HCT116 (cell line): ENCODE measurements around the gene STAC. TPM values are rescaled to one million over a fixed set of nuclear protein-coding genes. Genes with fewer than 3 reads are reported as not detected.
A peak's percentile ranks its signal among the peaks of the same experiment; 100 is the strongest.

ENCODE experiments used
- ATAC-seq: fragments of 200-7000 bp; cut with Tn5 transposase; 2 replicates; pipeline ENCODE4 v1.9.1; 2020; ENCODE audit warnings: mild to moderate bottlenecking, moderate library complexity
- BruUV-seq: library from RNA; stranded (reverse); fragments of 400-500 nt; replicated peaks from 2 replicates; lab custom pipeline; 2021; lab: Mats Ljungman, UMichigan
- CTCF ChIA-PET: fragments of 300-600 bp; sonication (Branson Sonifier 250); formaldehyde crosslinking; loops from one replicate; lab custom pipeline; 2021; ENCODE audit warnings: antibody characterized with exemption; lab: Charles Lee
- POLR2A ChIA-PET: fragments of 300-600, 350-600 bp; sonication (Branson Sonifier 250); formaldehyde crosslinking; loops from one replicate; lab custom pipeline; 2021; ENCODE audit warnings: antibody characterized with exemption; lab: Charles Lee
- RAD21 ChIA-PET, 2 experiments: fragments of 300-600 bp; sonication (Branson Sonifier 250); formaldehyde crosslinking; loops; one replicate each; lab custom pipeline; 2023; ENCODE audit warnings: low total read pairs in 2 of 2; ENCODE audit not compliant: uncharacterized antibody in 2 of 2, unreplicated experiment in 2 of 2, low non-redundant PET in 1 of 2; lab: Charles Lee
- DNase-seq: peaks from one replicate; pipeline ENCODE4 v3.0.0-alpha.2; 2010; ENCODE audit warnings: low read depth, low spot score
- H2AFZ ChIP-seq: fragments of 200-600 bp; shearing (Covaris generic), sonication (generic); 2 replicates; pipeline ENCODE4 v1.6.1; 2017; ENCODE audit warnings: low read depth, mixed run types, mixed read lengths, antibody characterized with exemption, low read length; ENCODE audit not compliant: poor library complexity, severe bottlenecking
- H3K27ac ChIP-seq: 2 replicates; pipeline ENCODE4 v1.5.1; 2012; ENCODE audit warnings: low read depth, low read length
- H3K27me3 ChIP-seq: fragments of 200-600 bp; sonication (generic); 2 replicates; pipeline ENCODE4 v1.6.1; 2016; ENCODE audit warnings: mixed run types, low read length, mixed read lengths; ENCODE audit not compliant: insufficient read depth
- H3K36me3 ChIP-seq, 2 experiments: fragments of 200-500 bp in 1 of 2; fragments of 200-600 bp in 1 of 2; sonication (Bioruptor generic) in 1 of 2; sonication (generic) in 1 of 2; 2 replicates each; pipeline versions ENCODE4 v1.5.1 to v1.6.1; 2014 to 2016; ENCODE audit warnings: low read length in 2 of 2, inconsistent platforms in 1 of 2, mixed read lengths in 1 of 2, mixed run types in 1 of 2; ENCODE audit not compliant: insufficient read depth in 2 of 2, control insufficient read depth in 1 of 2
- H3K4me1 ChIP-seq, 2 experiments: fragments of 200-600 bp in 1 of 2; sonication (generic) in 1 of 2; 2 replicates each; pipeline versions ENCODE4 v1.5.1 to v1.6.1; 2012 to 2017; ENCODE audit warnings: low read length in 2 of 2, inconsistent platforms in 1 of 2, mild to moderate bottlenecking in 1 of 2, mixed read lengths in 1 of 2, mixed run types in 1 of 2, moderate library complexity in 1 of 2; ENCODE audit not compliant: insufficient read depth in 2 of 2, control insufficient read depth in 1 of 2
- H3K4me2 ChIP-seq: fragments of 200-600 bp; sonication (generic); 2 replicates; pipeline ENCODE4 v1.6.1; 2017; ENCODE audit warnings: mixed run types, low read length, mixed read lengths
- H3K4me3 ChIP-seq, 2 experiments: fragments of 200-600 bp in 1 of 2; sonication (generic) in 1 of 2; replicated peaks in 1 of 2; 2 replicates each; pipeline ENCODE4 v1.5.1; 2011 to 2016; ENCODE audit warnings: low read length in 2 of 2, control low read depth in 1 of 2, low read depth in 1 of 2, mild to moderate bottlenecking in 1 of 2, mixed read lengths in 1 of 2, mixed run types in 1 of 2
- H3K79me2 ChIP-seq: fragments of 200-600 bp; sonication (generic); 2 replicates; pipeline ENCODE4 v1.6.1; 2017; ENCODE audit warnings: mild to moderate bottlenecking, mixed run types, low read length, moderate library complexity, mixed read lengths; ENCODE audit not compliant: insufficient read depth
- H3K9ac ChIP-seq: fragments of 200-600 bp; sonication (generic); 2 replicates; pipeline ENCODE4 v1.6.1; 2016; ENCODE audit warnings: low read length, mixed read lengths
- H3K9me2 ChIP-seq: fragments of 200-600 bp; sonication (generic), shearing (Covaris generic); 2 replicates; pipeline ENCODE4 v1.6.1; 2017; ENCODE audit warnings: mixed run types, mild to moderate bottlenecking, moderate library complexity; ENCODE audit not compliant: insufficient read depth
- H3K9me3 ChIP-seq, 2 experiments: fragments of 200-500 bp in 1 of 2; fragments of 200-600 bp in 1 of 2; sonication (Bioruptor generic) in 1 of 2; sonication (generic) in 1 of 2; 2 replicates each; pipeline ENCODE4 v1.6.1; 2014 to 2017; ENCODE audit warnings: low read length in 2 of 2, mixed read lengths in 2 of 2, inconsistent platforms in 1 of 2, low read depth in 1 of 2, mild to moderate bottlenecking in 1 of 2, mixed run types in 1 of 2, moderate library complexity in 1 of 2; ENCODE audit not compliant: control insufficient read depth in 1 of 2, insufficient read depth in 1 of 2
- H4K20me1 ChIP-seq: fragments of 200-600 bp; sonication (generic), shearing (Covaris generic); 2 replicates; pipeline ENCODE4 v1.6.1; 2017; ENCODE audit warnings: mixed run types, mild to moderate bottlenecking, moderate library complexity; ENCODE audit not compliant: insufficient read depth
- ATF3 ChIP-seq: IDR thresholded peaks from 2 replicates; pipeline ENCODE4 v1.6.1; 2012
- CBX3 ChIP-seq: IDR thresholded peaks from 2 replicates; pipeline ENCODE4 v1.6.1; 2012; ENCODE audit warnings: low read depth
- CEBPB ChIP-seq: IDR thresholded peaks from 2 replicates; pipeline ENCODE4 v1.6.1; 2012; ENCODE audit warnings: low read depth
- CTCF ChIP-seq, 3 experiments: fragments of 200-600 bp in 1 of 3; sonication (generic) in 1 of 3; IDR thresholded peaks in 2 of 3; conservative IDR thresholded peaks in 1 of 3; 2 replicates each; pipeline ENCODE4 v1.5.1; 2012 to 2017; ENCODE audit warnings: low read depth in 2 of 3, low read length in 2 of 3, antibody characterized with exemption in 1 of 3, borderline replicate concordance in 1 of 3, control low read depth in 1 of 3, mild to moderate bottlenecking in 1 of 3, mixed read lengths in 1 of 3, mixed run types in 1 of 3, moderate library complexity in 1 of 3; ENCODE audit not compliant: insufficient read depth in 1 of 3
- EZH2 ChIP-seq: fragments of 200-600 bp; sonication (generic); IDR thresholded peaks from 2 replicates; pipeline ENCODE4 v1.6.1; 2017; ENCODE audit warnings: antibody characterized with exemption, mixed run types
- FOSL1 ChIP-seq: IDR thresholded peaks from 2 replicates; pipeline ENCODE4 v1.6.1; 2012; ENCODE audit warnings: low read depth
- JUND ChIP-seq: IDR thresholded peaks from 2 replicates; pipeline ENCODE4 v1.6.1; 2012
- MAX ChIP-seq: IDR thresholded peaks from 2 replicates; pipeline ENCODE4 v1.6.1; 2012
- POLR2A ChIP-seq: IDR thresholded peaks from 2 replicates; pipeline ENCODE4 v1.7.0; 2011; ENCODE audit warnings: borderline replicate concordance; ENCODE audit not compliant: insufficient read depth, insufficient read length; ENCODE audit errors: extremely low read depth
- POLR2AphosphoS5 ChIP-seq: IDR thresholded peaks from 2 replicates; pipeline ENCODE4 v1.6.1; 2011; ENCODE audit warnings: mild to moderate bottlenecking, low read depth, low read length, moderate library complexity
- RAD21 ChIP-seq: IDR thresholded peaks from 2 replicates; pipeline ENCODE4 v1.6.1; 2012; ENCODE audit warnings: low read depth, mild to moderate bottlenecking
- SIN3A ChIP-seq: IDR thresholded peaks from 2 replicates; pipeline ENCODE4 v1.6.1; 2012; ENCODE audit warnings: low read depth
- SRF ChIP-seq: IDR thresholded peaks from 2 replicates; pipeline ENCODE4 v1.6.1; 2012; ENCODE audit warnings: low read depth
- YY1 ChIP-seq: IDR thresholded peaks from 2 replicates; pipeline ENCODE4 v1.6.1; 2011; ENCODE audit warnings: low read length, low read depth, moderate library complexity, mild to moderate bottlenecking; ENCODE audit not compliant: insufficient replicate concordance; ENCODE audit errors: extremely low read depth
- ZFX ChIP-seq: fragments of 450-650 bp; IDR thresholded peaks from 2 replicates; pipeline ENCODE4 v1.6.1; 2017
- intact Hi-C: fragments of 100-400 bp; cut with micrococcal nuclease; formaldehyde crosslinking; loops from 2 replicates; pipeline ENCODE4 v1.10.0; 2022
- total RNA-seq: library from RNA; stranded (reverse); gene quantifications from one replicate; pipeline ENCODE4 v1.2.1, GENCODE V29; 2021; ENCODE audit not compliant: unreplicated experiment
- TF ChIP-seq, protein P1 (sequence below): IDR thresholded peaks from 2 replicates; pipeline ENCODE4 v1.6.1; 2011; ENCODE audit warnings: mild to moderate bottlenecking, low read length, moderate library complexity; ENCODE audit not compliant: insufficient replicate concordance; ENCODE audit errors: extremely low read depth

Gene STAC
- total RNA-seq, 1 experiment from 2014 or later = not detected

DNA sequence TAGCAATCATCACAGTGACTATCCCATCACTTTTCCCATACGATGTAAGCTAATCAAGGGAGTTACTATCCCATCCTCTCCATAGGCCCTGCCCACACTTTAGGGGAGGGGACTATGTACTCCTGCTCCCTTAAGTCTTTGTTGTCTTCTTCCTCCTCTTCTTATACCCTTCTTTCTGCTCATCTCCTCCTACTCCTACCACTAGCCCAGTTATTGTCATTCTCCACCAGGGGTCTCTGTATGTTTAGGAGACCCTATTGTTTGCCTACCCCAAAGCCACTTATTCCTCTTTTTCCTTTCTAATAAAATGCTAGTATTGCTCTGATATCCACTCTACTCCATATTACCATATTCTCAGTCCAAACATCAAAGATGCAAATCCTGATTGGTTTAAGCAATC, 27.8 kb downstream of the STAC start:
- no peak overlapping the region for H3K4me2 ChIP-seq
- H3K27me3 ChIP-seq = no peaks in the 10 kb centered on the region
- POLR2A ChIA-PET = no interaction called here
- H3K4me3 ChIP-seq = no peak overlapping the region
- RAD21 ChIA-PET = no interaction called here
- DNase-seq (no peak), ATAC-seq (no peak)
- H3K36me3 ChIP-seq = no peaks in the 10 kb centered on the region
- no peaks in the 10 kb centered on the region for H3K9me2 ChIP-seq
- no TSS peak for BruUV-seq
- intact Hi-C loops = no loop called here
- H3K27ac ChIP-seq = no peak overlapping the region
- H3K9me3 ChIP-seq = no peaks in the 10 kb centered on the region
- H3K9ac ChIP-seq = no peak overlapping the region
- H4K20me1 ChIP-seq = no peaks in the 10 kb centered on the region
- CTCF ChIA-PET = no interaction called here
- TF ChIP-seq CBX3 (no peak), ATF3 (no peak), JUND (no peak), FOSL1 (no peak), SRF (no peak), RAD21 (peak; percentile 26; the same call in 1 of the 2 replicates), EZH2 (no peak), POLR2AphosphoS5 (no peak), CEBPB (no peak), MAX (no peak), YY1 (no peak), ZFX (no peak), POLR2A (no peak), SIN3A (no peak), CTCF (IDR thresholded peaks at IDR 0.05 in 2 of 3, conservative IDR thresholded peaks at IDR 0.05 in 1 of 3; ENCODE audit: borderline replicate concordance in 1 of 3, insufficient read depth in 1 of 3, low read depth in 2 of 3, low read length in 2 of 3) (peak in 1 of 3 experiments; percentile 25; a peak in 1 of 6 replicates)
- TF ChIP-seq, protein P1, sequence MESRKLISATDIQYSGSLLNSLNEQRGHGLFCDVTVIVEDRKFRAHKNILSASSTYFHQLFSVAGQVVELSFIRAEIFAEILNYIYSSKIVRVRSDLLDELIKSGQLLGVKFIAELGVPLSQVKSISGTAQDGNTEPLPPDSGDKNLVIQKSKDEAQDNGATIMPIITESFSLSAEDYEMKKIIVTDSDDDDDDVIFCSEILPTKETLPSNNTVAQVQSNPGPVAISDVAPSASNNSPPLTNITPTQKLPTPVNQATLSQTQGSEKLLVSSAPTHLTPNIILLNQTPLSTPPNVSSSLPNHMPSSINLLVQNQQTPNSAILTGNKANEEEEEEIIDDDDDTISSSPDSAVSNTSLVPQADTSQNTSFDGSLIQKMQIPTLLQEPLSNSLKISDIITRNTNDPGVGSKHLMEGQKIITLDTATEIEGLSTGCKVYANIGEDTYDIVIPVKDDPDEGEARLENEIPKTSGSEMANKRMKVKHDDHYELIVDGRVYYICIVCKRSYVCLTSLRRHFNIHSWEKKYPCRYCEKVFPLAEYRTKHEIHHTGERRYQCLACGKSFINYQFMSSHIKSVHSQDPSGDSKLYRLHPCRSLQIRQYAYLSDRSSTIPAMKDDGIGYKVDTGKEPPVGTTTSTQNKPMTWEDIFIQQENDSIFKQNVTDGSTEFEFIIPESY = no peak
- H3K79me2 ChIP-seq = no peaks in the 10 kb centered on the region
- H3K4me1 ChIP-seq = no peaks in the 10 kb centered on the region
- H2AFZ ChIP-seq = no peak overlapping the region
